Measurements from ENCODE around the gene NOL4L.
"Not testable (repeated sequence)": the region's sequence is repeated elsewhere in the genome, so short reads cannot be mapped to it uniquely, and the experiment has no call there.

NOL4L gene

DNA sequence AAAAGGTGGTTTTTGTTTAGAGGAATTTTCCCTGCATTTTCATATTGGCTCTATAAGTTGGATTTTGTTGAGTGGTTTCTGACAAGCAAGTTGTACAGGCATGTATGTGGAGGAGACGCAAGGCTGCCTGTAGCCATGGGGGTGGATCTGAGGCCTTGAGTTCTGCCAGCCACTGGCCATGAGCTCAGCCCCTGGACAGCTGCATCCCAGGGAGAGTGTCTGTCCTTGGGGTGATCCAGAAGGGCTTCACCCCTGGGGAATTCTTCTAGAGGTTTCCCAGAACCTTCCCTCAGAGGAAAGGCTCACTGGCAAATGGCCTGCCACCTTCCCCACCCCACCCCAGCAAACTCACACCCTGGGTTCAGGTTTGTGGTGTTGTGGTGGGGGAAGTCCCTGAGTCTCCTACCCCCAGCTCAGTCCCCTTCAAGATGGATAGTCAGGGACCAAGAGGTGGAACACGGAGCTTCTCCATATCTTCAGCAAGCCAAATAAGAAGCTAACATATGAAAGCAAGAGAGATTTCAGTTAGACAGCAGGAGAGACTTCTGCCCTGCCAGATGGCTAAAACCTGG, 11.6 kb upstream of the NOL4L start:
- no peak for DNase-seq (ENCODE audit: low spot score)

DNA sequence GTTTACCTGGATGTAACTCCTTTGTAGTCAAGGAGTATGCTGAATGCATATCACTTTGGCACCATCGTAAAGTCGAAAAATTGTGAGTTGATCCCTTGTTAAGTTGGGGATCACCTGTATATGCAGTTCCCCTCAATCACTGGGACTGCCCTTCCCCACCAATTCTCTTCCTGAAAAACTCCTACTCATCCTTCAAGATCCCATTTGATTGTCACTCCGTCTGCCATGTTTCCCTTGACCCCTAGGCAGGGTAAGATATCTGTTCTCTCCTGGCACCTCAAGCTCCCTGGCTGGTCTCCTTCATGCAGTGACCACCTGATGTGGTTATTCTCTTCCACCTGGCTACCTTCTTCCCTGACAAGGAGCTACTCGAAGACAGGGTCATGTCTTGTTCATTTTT, 10.0 kb upstream of the NOL4L start:
- DNase-seq (ENCODE audit: low spot score), result no peak

DNA sequence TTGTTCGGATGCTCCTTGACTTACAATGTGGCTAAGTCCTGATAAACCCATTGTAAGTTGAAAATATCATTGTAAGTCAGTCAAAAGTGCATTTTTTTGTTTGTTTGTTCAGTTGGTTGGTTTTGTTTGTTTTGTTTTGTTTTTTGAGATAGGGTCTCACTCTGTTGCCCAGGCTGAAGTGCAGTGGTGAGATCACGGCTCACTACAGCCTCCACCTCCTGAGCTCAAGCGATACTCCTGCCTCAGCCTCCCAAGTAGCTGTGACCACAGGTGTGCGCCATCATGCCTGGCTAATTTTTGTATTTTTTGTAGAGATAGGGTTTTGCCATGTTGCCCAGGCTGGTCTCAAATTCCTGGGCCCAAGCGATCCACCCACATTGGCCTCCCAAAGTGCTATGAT, 9.5 kb upstream of the NOL4L start:
- not testable (repeated sequence) for DNase-seq (ENCODE audit: low spot score)

GRCh38 chr20:32594204-32594603, 9.1 kb upstream of the NOL4L start:
- no peak for DNase-seq (ENCODE audit: low spot score)

GRCh38 chr20:32592616-32593015, 7.5 kb upstream of the NOL4L start:
- DNase-seq (ENCODE audit: low spot score), result not testable (repeated sequence)

- DNase-seq (ENCODE audit: low spot score), result no peak
Measured at GRCh38 chr20:32592022-32592421, 6.9 kb upstream of the NOL4L start.

DNA sequence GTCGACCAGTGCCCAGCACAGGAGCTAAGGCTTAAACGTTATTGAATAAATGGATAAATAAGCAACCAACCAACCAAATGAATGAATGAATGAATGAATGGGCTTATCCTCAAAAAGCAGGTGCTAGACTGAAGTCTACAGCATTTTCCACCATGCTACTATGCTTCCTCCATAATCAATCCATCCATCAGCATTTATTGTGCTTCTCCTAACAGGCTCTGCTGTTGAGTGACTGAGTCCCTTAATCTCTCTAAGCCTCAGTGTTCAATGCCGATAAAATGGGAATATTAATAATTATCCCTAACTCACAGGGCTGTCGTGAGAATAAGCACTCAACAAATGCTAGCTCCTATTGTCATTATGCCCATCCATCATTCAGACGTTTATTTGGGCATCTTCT, 4.6 kb upstream of the NOL4L start:
- DNase-seq (ENCODE audit: low spot score), result no peak

DNA sequence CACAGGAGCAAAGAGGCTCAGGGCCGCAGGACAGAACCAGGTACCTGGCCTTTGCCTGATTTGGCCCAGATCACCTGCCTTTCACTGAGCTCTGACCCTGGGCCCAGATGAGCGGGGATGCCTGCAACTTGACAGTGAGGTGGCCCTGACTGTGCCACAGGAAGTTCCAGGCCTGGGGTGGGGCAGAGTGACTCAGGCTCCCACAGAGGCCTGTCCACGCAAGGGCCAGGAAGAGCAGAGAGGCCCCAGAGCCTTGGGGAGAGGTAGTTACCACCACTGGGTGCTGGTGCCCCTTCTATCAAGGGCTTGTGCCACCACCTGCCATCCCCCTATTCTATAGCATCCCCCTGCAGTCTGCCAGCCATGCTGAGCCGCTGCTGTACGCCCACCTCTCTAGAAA, 4.1 kb upstream of the NOL4L start:
- no peak for DNase-seq (ENCODE audit: low spot score)

DNA sequence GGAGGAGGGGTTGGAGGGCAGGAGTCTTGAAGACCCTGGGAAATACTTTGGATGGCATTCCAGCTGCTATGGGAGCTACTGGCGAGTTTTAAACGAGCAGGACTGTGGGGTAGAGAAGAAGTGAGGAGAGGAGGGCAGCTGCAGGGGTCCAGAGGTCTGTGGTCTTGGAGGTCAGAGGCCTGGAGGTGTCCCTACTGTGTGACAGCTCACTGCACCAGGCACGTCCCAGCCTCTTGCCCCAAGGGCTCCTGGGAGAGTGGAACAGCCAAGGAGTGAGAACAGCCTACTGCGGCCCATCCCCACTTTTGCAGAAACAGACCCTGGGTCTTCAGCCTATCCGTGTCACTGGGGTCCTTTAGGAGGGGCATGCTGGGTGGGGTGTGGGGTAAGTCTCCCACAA, 2.9 kb upstream of the NOL4L start:
- no peak for DNase-seq (ENCODE audit: low spot score)

GRCh38 chr20:32586291-32586690, 1.2 kb upstream of the NOL4L start:
- DNase-seq (ENCODE audit: low spot score), result no peak

DNA sequence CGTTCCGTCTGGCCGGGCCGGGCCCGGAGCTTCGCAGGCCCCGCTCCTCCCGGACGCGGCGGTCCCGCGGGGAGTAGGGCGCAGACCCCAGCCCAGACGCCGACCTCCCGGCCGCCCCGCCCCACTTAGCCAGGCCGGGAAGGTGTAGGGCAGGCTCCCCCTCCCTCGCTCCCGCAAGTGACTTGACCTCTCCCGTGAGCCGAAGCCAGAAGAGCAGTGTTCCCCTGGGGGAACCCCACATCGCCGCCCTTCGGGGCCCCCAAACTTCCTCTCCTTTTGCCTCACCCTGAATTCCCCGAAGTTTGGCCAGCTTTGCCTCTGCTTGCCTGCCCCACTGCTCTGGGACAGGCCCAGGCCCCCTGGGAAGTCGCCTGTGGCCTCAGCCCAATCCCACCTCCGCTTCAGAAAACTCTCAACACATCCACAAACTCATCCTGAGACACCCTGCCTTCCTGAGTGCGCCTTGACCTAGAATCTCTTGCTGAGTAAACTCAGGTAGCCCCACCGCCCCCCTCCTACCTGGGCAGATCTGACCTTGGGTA, 524 bp upstream of the NOL4L start:
- no peak for DNase-seq (ENCODE audit: low spot score)

GRCh38 chr20:32583581-32584070, 1.5 kb downstream of the NOL4L start:
- DNase-seq (ENCODE audit: low spot score), result no peak

- DNase-seq (ENCODE audit: low spot score), result no peak
Measured at GRCh38 chr20:32582659-32583580, 2.2 kb downstream of the NOL4L start.

- no peak for DNase-seq (ENCODE audit: low spot score)
Measured at GRCh38 chr20:32581839-32582658, 3.1 kb downstream of the NOL4L start.

DNA sequence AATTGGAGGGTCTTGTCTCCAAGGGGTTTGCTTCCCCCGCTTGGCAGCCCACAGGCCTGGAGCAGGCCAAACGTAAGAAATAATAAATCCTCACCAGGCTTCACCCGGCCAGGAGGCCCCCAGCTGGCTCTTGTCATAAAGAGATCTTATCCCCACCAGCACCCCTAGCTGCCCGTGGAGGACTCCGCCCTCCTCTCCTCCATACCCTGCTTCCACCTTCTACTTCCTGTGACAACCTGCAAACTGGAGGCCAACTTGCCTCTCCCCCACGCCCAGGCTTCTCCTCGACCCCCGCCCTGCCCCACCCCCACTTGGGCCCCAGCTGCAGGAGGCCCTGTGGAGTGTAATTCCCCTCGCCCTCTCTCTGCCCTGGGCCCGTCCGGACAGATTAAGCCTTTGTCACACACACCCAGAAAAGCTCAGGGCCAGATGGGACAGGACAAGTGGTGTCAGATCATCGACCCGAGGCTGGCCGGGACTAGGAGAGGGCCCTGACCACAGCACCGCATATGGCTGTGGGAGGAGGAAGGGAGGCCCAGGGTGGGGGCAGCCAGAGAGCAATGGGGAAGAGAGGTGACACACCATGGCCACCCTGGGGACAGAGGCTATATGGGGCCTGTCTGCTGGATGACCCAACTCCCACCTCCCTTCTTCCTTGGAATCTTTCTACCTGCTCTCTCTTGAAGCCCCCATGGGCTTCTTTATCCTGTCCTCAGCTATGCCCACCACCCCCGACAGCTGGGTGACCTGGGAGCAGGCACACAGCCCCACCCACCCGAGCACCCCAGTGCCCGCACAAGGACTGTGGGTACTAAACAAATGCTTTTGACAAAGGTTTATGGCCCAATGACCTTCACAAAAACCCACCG, 3.9 kb downstream of the NOL4L start:
- DNase-seq (ENCODE audit: low spot score), result peak; percentile 24

DNA sequence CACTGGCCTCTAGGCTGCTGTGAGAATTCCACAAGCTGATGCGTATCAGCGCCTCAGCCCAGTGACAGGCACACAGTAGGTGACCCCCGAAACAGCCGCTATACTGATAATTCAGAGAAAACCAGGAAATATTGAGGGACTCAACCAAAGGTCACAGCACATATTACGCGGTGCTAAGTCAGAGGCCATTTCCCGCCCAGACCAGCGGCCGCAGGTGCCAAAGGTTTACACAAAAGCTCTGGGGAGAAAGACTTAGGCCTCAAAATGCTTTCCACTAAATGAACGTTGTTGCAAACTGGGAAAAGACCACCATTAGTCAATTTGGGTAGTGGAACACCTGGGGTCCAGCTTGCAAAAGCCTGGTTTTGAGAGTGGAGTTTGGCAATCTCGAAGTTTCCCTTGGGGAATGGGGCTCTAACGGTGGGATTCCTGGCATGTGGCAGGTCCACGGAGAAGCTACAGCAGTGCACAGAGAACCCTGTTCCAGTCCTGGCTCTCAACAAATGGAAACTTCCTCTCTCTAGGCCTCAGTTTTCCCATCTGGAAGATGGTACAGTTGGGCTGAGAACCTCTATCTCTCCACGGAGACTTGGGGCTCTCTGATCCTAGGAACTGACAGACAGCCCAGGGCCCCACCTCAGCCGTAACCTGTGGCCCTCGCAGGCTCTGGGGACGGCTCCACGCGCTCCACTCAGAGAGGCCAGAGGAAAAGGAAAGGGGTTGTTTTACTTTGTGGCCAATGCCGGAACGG, 4.7 kb downstream of the NOL4L start:
- DNase-seq (ENCODE audit: low spot score), result no peak

- no peak for DNase-seq (ENCODE audit: low spot score)
Measured at GRCh38 chr20:32578840-32579390, 6.2 kb downstream of the NOL4L start.

- not testable (repeated sequence) for DNase-seq (ENCODE audit: low spot score)
Measured at GRCh38 chr20:32578062-32578461, 7.1 kb downstream of the NOL4L start.

DNA sequence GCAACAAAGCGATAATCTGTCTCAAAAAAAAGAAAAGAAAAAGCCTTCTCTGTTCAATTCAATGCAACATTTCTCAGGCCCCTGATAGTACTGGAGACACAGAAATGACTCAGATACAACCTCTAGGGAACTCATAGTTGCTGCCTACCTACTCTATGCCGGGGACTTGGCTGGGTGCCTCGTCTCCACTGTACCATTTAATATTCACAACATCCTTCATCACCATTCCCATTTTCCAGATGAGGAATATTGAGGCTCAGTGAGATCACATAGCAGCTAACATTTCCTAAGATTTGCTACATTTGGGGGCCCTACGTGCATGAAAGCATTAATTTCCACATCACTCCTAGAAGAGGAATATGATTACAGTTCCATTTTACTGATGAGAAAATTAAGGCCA, 7.5 kb downstream of the NOL4L start:
- DNase-seq (ENCODE audit: low spot score), result no peak

GRCh38 chr20:32577023-32577422, 8.1 kb downstream of the NOL4L start:
- no peak for DNase-seq (ENCODE audit: low spot score)
